WTC11 (cell line): ENCODE results near the gene MACROD2. TPM values are rescaled to one million over a fixed set of nuclear protein-coding genes. Genes with fewer than 3 reads are reported as not detected.

Experiments used
- ATAC-seq: fragments of 200-7000 bp; cut with Tn5 transposase; 2 replicates; pipeline ENCODE4 v1.10.0; 2021; ENCODE audit warnings: mild to moderate bottlenecking, moderate library complexity
- CTCF ChIA-PET: fragments of 300-600 bp; sonication (Branson Sonifier 250); formaldehyde crosslinking; loops from one replicate; lab custom pipeline; 2021; ENCODE audit warnings: antibody characterized with exemption; lab: Charles Lee
- POLR2A ChIA-PET: fragments of 350-600 bp; sonication (Branson Sonifier 250); formaldehyde crosslinking; loops from one replicate; lab custom pipeline; 2021; ENCODE audit warnings: antibody characterized with exemption; lab: Charles Lee
- DNase-seq: peaks from one replicate; pipeline ENCODE4 v3.0.0; 2021; ENCODE audit warnings: low spot score
- H3K27ac Mint-ChIP-seq: 2 replicates; pipeline ENCODE4 v1.8.0; 2021; ENCODE audit warnings: mixed read lengths
- H3K27me3 Mint-ChIP-seq: 2 replicates; pipeline ENCODE4 v1.8.0; 2021; ENCODE audit warnings: low read depth, mild to moderate bottlenecking, moderate library complexity, mixed read lengths
- H3K36me3 Mint-ChIP-seq: 2 replicates; pipeline ENCODE4 v1.8.0; 2021; ENCODE audit warnings: mixed read lengths
- H3K4me1 Mint-ChIP-seq: 2 replicates; pipeline ENCODE4 v1.8.0; 2022; ENCODE audit warnings: mixed read lengths
- H3K4me3 Mint-ChIP-seq: 2 replicates; pipeline ENCODE4 v1.8.0; 2021; ENCODE audit warnings: mild to moderate bottlenecking, moderate library complexity, mixed read lengths
- H3K9me3 Mint-ChIP-seq: 2 replicates; pipeline ENCODE4 v1.8.0; 2021; ENCODE audit warnings: mixed read lengths
- CBFB ChIP-seq: sonication (generic); formaldehyde crosslinking; IDR thresholded peaks from 2 replicates; pipeline ENCODE4 v1.8.1; 2022; ENCODE audit warnings: mild to moderate bottlenecking, low read depth, missing genetic modification reagents
- CDX4 ChIP-seq: fragments of 250-450 bp; sonication (Bioruptor Pico); IDR thresholded peaks from 2 replicates; pipeline ENCODE4 v1.9.0; 2021; ENCODE audit warnings: moderate library complexity, mild to moderate bottlenecking, inconsistent platforms, borderline replicate concordance
- ERG ChIP-seq: fragments of 250-450 bp; sonication (Bioruptor Pico); IDR thresholded peaks from 2 replicates; pipeline ENCODE4 v1.8.0; 2021; ENCODE audit warnings: mild to moderate bottlenecking
- GABPB1 ChIP-seq: sonication (generic); formaldehyde crosslinking; IDR thresholded peaks from 2 replicates; pipeline ENCODE4 v1.8.1; 2023; ENCODE audit warnings: mild to moderate bottlenecking, missing genetic modification reagents
- SMAD4 ChIP-seq: sonication (generic); formaldehyde crosslinking; IDR thresholded peaks from 2 replicates; pipeline ENCODE4 v1.8.0; 2022; ENCODE audit warnings: mild to moderate bottlenecking, missing genetic modification reagents
- ZNF219 ChIP-seq: sonication (generic); formaldehyde crosslinking; IDR thresholded peaks from 2 replicates; pipeline ENCODE4 v1.8.0; 2023; ENCODE audit warnings: missing genetic modification reagents, mild to moderate bottlenecking, borderline replicate concordance
- ZNF317 ChIP-seq: sonication (generic); formaldehyde crosslinking; IDR thresholded peaks from 2 replicates; pipeline ENCODE4 v1.8.1; 2023; ENCODE audit warnings: low read depth, mild to moderate bottlenecking, moderate library complexity, missing genetic modification reagents, borderline replicate concordance
- total RNA-seq: library from RNA; stranded (reverse); gene quantifications from 3 replicates; pipeline ENCODE4 v1.2.3, GENCODE V29; 2021
- TF ChIP-seq, protein P1 (sequence below): sonication (generic); formaldehyde crosslinking; IDR thresholded peaks from 2 replicates; pipeline ENCODE4 v1.8.1; 2022; ENCODE audit warnings: mild to moderate bottlenecking, moderate library complexity, missing genetic modification reagents
- TF ChIP-seq, protein P2 (sequence below): fragments of 200-600 bp; IDR thresholded peaks from 2 replicates; pipeline ENCODE4 v1.8.0; 2022; ENCODE audit warnings: antibody characterized with exemption
- TF ChIP-seq, protein P3 (sequence below): sonication (generic); formaldehyde crosslinking; IDR thresholded peaks from 2 replicates; pipeline ENCODE4 v1.8.1; 2023; ENCODE audit warnings: mild to moderate bottlenecking, missing genetic modification reagents, moderate library complexity

Gene MACROD2
- total RNA-seq, 1 experiment from 2014 or later: 4.1 TPM

DNA sequence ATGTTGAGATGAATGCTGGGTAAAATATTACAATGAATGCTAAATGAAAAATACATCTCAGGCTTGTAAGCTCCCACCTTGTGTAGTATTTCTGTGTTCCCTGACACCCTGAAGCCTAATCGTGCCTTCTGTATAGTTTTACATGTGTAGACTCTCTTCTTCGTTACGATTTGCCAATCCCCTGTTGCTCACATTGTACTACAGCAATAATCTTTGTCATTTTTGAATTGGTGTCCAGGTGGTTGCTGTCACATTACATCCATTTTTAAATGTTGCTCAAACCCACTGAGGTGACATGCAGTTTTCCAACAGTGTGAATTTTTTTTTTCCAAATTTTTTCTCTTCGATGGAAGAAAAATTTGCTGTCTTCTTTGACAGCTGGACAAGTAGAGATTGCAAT lies 642.1 kb downstream of the MACROD2 start:
- ATAC-seq: no peak
- Mint-ChIP-seq H3K27me3 (0 out of 2 replicates have a peak, but pooled peaks cover 4% of the 10 kb centered on the region), H3K4me1 (no peaks in the 10 kb centered on the region), H3K4me3 (no peak overlapping the region), H3K27ac (no peak overlapping the region), H3K36me3 (peaks cover 16% of the 10 kb centered on the region), H3K9me3 (peaks cover 18% of the 10 kb centered on the region)
- ChIA-PET CTCF (interaction anchor here (0.8 kb wide), 1 partner anchor 16 kb away, joined by 3 read pairs; no protein-coding TSS in a partner anchor), POLR2A (no interaction called here)
- no peak for DNase-seq
- TF ChIP-seq ZNF317 (CRISPR knock-in tag): no peak
- no peak for TF ChIP-seq ZNF219 (CRISPR knock-in tag)

DNA sequence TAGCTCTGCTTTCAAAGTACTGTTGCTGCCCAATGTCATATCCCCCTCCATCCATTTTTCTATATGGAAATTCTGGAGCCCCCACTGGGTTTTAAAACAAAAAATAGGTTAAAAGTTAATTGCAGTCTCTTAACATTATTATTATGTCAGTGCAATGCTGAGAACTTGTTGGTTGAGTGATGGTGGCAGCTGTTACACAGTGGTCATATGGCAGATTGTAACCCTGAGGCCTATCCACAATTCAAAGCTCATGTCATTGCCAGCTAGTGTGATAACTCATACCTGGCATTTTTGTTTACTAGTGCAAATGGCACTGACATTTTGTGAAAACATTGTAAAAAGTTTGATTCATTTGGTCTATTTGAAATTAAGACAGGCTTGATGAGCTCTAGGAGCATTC lies 647.8 kb downstream of the MACROD2 start:
- peaks cover 20% of the 10 kb centered on the region for H3K9me3 Mint-ChIP-seq
- peaks cover 17% of the 10 kb centered on the region for H3K36me3 Mint-ChIP-seq
- no peak overlapping the region for H3K4me3 Mint-ChIP-seq
- H3K27ac Mint-ChIP-seq: no peak overlapping the region
- H3K27me3 Mint-ChIP-seq: 0 out of 2 replicates have a peak, but pooled peaks cover 4% of the 10 kb centered on the region
- TF ChIP-seq ZNF317 (CRISPR knock-in tag): no peak
- no peak for TF ChIP-seq GABPB1
- TF ChIP-seq, all 79 proteins: peak for 0
- CTCF ChIA-PET: interaction anchor here (1.3 kb wide), 1 partner anchor 10 kb away, joined by 3 read pairs; no protein-coding TSS in a partner anchor
- POLR2A ChIA-PET: no interaction called here
- ATAC-seq: no peak
- DNase-seq: no peak
- peaks cover 3% of the 10 kb centered on the region for H3K4me1 Mint-ChIP-seq

GRCh38 chr20:14643556-14643955 lies 648.2 kb downstream of the MACROD2 start:
- ATAC-seq: no peak
- POLR2A ChIA-PET: no interaction called here

GRCh38 chr20:14644306-14645097 lies 649.2 kb downstream of the MACROD2 start:
- Mint-ChIP-seq H3K4me1 (peaks cover 3% of the 10 kb centered on the region), H3K36me3 (peaks cover 17% of the 10 kb centered on the region), H3K4me3 (no peak overlapping the region), H3K27me3 (0 out of 2 replicates have a peak, but pooled peaks cover 4% of the 10 kb centered on the region), H3K27ac (no peak overlapping the region), H3K9me3 (peaks cover 20% of the 10 kb centered on the region)
- ChIA-PET CTCF (no interaction called here), POLR2A (no interaction called here)
- no peak for ATAC-seq
- TF ChIP-seq, protein P1, sequence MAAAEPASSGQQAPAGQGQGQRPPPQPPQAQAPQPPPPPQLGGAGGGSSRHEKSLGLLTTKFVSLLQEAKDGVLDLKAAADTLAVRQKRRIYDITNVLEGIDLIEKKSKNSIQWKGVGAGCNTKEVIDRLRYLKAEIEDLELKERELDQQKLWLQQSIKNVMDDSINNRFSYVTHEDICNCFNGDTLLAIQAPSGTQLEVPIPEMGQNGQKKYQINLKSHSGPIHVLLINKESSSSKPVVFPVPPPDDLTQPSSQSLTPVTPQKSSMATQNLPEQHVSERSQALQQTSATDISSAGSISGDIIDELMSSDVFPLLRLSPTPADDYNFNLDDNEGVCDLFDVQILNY (CRISPR knock-in tag): no peak
- TF ChIP-seq GABPB1 (no peak), CDX4 (no peak), ERG (CRISPR knock-in tag) (no peak), SMAD4 (no peak)
- TF ChIP-seq, protein P2, sequence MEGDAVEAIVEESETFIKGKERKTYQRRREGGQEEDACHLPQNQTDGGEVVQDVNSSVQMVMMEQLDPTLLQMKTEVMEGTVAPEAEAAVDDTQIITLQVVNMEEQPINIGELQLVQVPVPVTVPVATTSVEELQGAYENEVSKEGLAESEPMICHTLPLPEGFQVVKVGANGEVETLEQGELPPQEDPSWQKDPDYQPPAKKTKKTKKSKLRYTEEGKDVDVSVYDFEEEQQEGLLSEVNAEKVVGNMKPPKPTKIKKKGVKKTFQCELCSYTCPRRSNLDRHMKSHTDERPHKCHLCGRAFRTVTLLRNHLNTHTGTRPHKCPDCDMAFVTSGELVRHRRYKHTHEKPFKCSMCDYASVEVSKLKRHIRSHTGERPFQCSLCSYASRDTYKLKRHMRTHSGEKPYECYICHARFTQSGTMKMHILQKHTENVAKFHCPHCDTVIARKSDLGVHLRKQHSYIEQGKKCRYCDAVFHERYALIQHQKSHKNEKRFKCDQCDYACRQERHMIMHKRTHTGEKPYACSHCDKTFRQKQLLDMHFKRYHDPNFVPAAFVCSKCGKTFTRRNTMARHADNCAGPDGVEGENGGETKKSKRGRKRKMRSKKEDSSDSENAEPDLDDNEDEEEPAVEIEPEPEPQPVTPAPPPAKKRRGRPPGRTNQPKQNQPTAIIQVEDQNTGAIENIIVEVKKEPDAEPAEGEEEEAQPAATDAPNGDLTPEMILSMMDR: no peak
- no peak for DNase-seq

More at GRCh38 chr20:14643556-14643955, 648.2 kb downstream of the MACROD2 start:
- no peak for DNase-seq
- H3K27me3 Mint-ChIP-seq: 0 out of 2 replicates have a peak, but pooled peaks cover 4% of the 10 kb centered on the region
- no peak overlapping the region for H3K27ac Mint-ChIP-seq
- peaks cover 3% of the 10 kb centered on the region for H3K4me1 Mint-ChIP-seq
- peaks cover 20% of the 10 kb centered on the region for H3K9me3 Mint-ChIP-seq
- CTCF ChIA-PET: interaction anchor here (1.3 kb wide), 1 partner anchor 11 kb away, joined by 3 read pairs; no protein-coding TSS in a partner anchor
- H3K4me3 Mint-ChIP-seq: no peak overlapping the region
- peaks cover 17% of the 10 kb centered on the region for H3K36me3 Mint-ChIP-seq
- TF ChIP-seq CBFB (CRISPR knock-in tag): no peak
- TF ChIP-seq, protein P3, sequence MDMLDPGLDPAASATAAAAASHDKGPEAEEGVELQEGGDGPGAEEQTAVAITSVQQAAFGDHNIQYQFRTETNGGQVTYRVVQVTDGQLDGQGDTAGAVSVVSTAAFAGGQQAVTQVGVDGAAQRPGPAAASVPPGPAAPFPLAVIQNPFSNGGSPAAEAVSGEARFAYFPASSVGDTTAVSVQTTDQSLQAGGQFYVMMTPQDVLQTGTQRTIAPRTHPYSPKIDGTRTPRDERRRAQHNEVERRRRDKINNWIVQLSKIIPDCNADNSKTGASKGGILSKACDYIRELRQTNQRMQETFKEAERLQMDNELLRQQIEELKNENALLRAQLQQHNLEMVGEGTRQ (CRISPR knock-in tag): peak; percentile 40
- TF ChIP-seq, all 79 proteins: peak for 1
